Measurements from ENCODE around the gene CPNE7.

- TF ChIP-seq CTCF (IDR thresholded peaks at IDR 0.05) (no peak), EZH2 (IDR thresholded peaks at IDR 0.05) (no peak)
Observed at GRCh38 chr16:89552913-89553312, 22.6 kb upstream of the CPNE7 start.
